OCI-LY7 (cell line): Measurements from ENCODE around the gene LRBA. TPM values are rescaled to one million over a fixed set of nuclear protein-coding genes. Genes with fewer than 3 reads are reported as not detected.
"Not testable (repeated sequence)": the region's sequence is repeated elsewhere in the genome, so short reads cannot be mapped to it uniquely, and the experiment has no call there.

Source experiments
- BruUV-seq: library from RNA; stranded (reverse); fragments of 400-500 nt; replicated peaks from 2 replicates; lab custom pipeline; 2021; lab: Mats Ljungman, UMichigan
- CTCF ChIA-PET: fragments of 300-600 bp; sonication (Branson Sonifier 250); formaldehyde crosslinking; loops from one replicate; lab custom pipeline; 2022; ENCODE audit warnings: antibody characterized with exemption; ENCODE audit not compliant: unreplicated experiment; lab: Charles Lee
- POLR2A ChIA-PET: fragments of 300-600 bp; sonication (Branson Sonifier 250); formaldehyde crosslinking; loops from one replicate; lab custom pipeline; 2022; ENCODE audit warnings: antibody characterized with exemption; lab: Charles Lee
- DNase-seq: peaks from one replicate; pipeline ENCODE4 v3.0.0-alpha.2; 2015; ENCODE audit warnings: low spot score
- H2AFZ ChIP-seq: fragments of 200-600 bp; sonication (generic), shearing (Covaris generic); 2 replicates; pipeline ENCODE4 v1.6.1; 2014; ENCODE audit warnings: mild to moderate bottlenecking, antibody characterized with exemption, low read length, moderate library complexity
- H3K27ac ChIP-seq: fragments of 200-600 bp; sonication (generic); 2 replicates; pipeline ENCODE4 v1.5.1; 2014; ENCODE audit warnings: mixed run types, low read depth, mild to moderate bottlenecking, moderate library complexity, low read length, inconsistent platforms; ENCODE audit not compliant: poor library complexity, severe bottlenecking
- H3K36me3 ChIP-seq: fragments of 200-600 bp; sonication (generic); 2 replicates; pipeline ENCODE4 v1.6.1; 2014; ENCODE audit warnings: mild to moderate bottlenecking, antibody characterized with exemption, low read length, moderate library complexity, mixed read lengths; ENCODE audit not compliant: insufficient read depth
- H3K4me1 ChIP-seq: fragments of 200-600 bp; sonication (generic); 2 replicates; pipeline ENCODE4 v1.5.1; 2014; ENCODE audit warnings: mild to moderate bottlenecking, low read length; ENCODE audit not compliant: insufficient read depth, poor library complexity, severe bottlenecking
- H3K4me2 ChIP-seq: fragments of 200-600 bp; sonication (generic); 2 replicates; pipeline ENCODE4 v1.6.1; 2014; ENCODE audit warnings: mild to moderate bottlenecking, low read length
- H3K4me3 ChIP-seq: fragments of 200-600 bp; sonication (generic); 2 replicates; pipeline ENCODE4 v1.5.1; 2014; ENCODE audit warnings: mild to moderate bottlenecking, low read depth, low read length; ENCODE audit not compliant: poor library complexity, severe bottlenecking
- H3K79me2 ChIP-seq: fragments of 200-600 bp; sonication (generic); 2 replicates; pipeline ENCODE4 v1.6.1; 2016; ENCODE audit warnings: low read depth, mild to moderate bottlenecking, low read length, moderate library complexity, mixed read lengths; ENCODE audit not compliant: insufficient read depth
- H3K9me2 ChIP-seq: fragments of 200-600 bp; sonication (generic); 2 replicates; pipeline ENCODE4 v1.6.1; 2016; ENCODE audit warnings: mild to moderate bottlenecking, low read length, mixed read lengths; ENCODE audit not compliant: insufficient read depth
- H3K9me3 ChIP-seq: fragments of 200-600 bp; sonication (generic); 2 replicates; pipeline ENCODE4 v1.6.1; 2014; ENCODE audit warnings: mild to moderate bottlenecking, mixed run types, low read length, mixed read lengths
- H4K20me1 ChIP-seq: fragments of 200-600 bp; sonication (generic); 2 replicates; pipeline ENCODE4 v1.6.1; 2014; ENCODE audit warnings: mild to moderate bottlenecking, antibody characterized with exemption, low read length, moderate library complexity, mixed read lengths; ENCODE audit not compliant: insufficient read depth
- EZH2phosphoT487 ChIP-seq: fragments of 200-600 bp; sonication (generic); IDR thresholded peaks from 2 replicates; pipeline ENCODE4 v1.6.1; 2018; ENCODE audit warnings: low read depth, borderline replicate concordance, mild to moderate bottlenecking, mixed run types, antibody characterized with exemption, low read length, moderate library complexity, mixed read lengths
- intact Hi-C: fragments of 100-400 bp; cut with micrococcal nuclease; formaldehyde crosslinking; loops from one replicate; pipeline ENCODE4 v1.10.0; 2022; ENCODE audit not compliant: unreplicated experiment
- total RNA-seq, 2 experiments: library from RNA; depleted of rRNA in 1 of 2; stranded (reverse); fragments of >200 nt in 1 of 2; shearing (Covaris generic) in 1 of 2; gene quantifications; 2 replicates each; pipeline ENCODE4 v1.2.3, GENCODE V29; 2014 to 2022
- TF ChIP-seq, protein P1 (sequence below): fragments of 200-600 bp; sonication (generic); conservative IDR thresholded peaks from 2 replicates; pipeline ENCODE4 v1.5.1; 2014; ENCODE audit warnings: mild to moderate bottlenecking, antibody characterized with exemption, low read length, moderate library complexity, mixed read lengths

Gene LRBA
- total RNA-seq, 2 experiments from 2014 or later, result 60.4 to 66.7 TPM

DNA sequence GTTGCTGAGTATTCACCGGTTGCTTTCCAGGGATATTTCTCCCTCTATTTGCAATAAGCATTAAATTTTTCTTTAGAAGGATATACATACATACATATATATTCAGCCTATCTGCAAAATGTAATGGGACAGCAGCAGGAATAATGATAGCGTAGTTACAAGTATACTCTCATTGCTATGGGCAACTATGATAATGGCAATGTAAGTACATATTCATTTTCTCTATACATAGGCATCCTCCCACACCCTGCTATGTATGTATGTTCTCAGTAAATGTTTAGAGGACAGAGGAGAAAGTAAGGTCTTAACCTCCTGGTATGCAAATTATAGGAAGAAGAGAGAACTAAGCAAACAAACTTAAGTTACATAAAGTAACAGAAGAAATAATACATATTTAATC lies 452.8 kb downstream of the LRBA start:
- Histone ChIP-seq H3K36me3 (no peaks in the 10 kb centered on the region), H3K4me3 (no peak overlapping the region), H3K9me3 (no peaks in the 10 kb centered on the region), H3K79me2 (no peaks in the 10 kb centered on the region), H3K4me1 (no peaks in the 10 kb centered on the region), H3K27ac (no peak overlapping the region), H3K9me2 (no peaks in the 10 kb centered on the region), H4K20me1 (no peaks in the 10 kb centered on the region), H3K4me2 (no peak overlapping the region), H2AFZ (no peak overlapping the region)
- TF ChIP-seq EZH2phosphoT487, result no peak
- TF ChIP-seq, protein P1, sequence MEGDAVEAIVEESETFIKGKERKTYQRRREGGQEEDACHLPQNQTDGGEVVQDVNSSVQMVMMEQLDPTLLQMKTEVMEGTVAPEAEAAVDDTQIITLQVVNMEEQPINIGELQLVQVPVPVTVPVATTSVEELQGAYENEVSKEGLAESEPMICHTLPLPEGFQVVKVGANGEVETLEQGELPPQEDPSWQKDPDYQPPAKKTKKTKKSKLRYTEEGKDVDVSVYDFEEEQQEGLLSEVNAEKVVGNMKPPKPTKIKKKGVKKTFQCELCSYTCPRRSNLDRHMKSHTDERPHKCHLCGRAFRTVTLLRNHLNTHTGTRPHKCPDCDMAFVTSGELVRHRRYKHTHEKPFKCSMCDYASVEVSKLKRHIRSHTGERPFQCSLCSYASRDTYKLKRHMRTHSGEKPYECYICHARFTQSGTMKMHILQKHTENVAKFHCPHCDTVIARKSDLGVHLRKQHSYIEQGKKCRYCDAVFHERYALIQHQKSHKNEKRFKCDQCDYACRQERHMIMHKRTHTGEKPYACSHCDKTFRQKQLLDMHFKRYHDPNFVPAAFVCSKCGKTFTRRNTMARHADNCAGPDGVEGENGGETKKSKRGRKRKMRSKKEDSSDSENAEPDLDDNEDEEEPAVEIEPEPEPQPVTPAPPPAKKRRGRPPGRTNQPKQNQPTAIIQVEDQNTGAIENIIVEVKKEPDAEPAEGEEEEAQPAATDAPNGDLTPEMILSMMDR, result no peak
- no TSS peak for BruUV-seq
- no peak for DNase-seq
- ChIA-PET POLR2A (no interaction called here), CTCF (no interaction called here)
- intact Hi-C loops, result no loop called here

DNA sequence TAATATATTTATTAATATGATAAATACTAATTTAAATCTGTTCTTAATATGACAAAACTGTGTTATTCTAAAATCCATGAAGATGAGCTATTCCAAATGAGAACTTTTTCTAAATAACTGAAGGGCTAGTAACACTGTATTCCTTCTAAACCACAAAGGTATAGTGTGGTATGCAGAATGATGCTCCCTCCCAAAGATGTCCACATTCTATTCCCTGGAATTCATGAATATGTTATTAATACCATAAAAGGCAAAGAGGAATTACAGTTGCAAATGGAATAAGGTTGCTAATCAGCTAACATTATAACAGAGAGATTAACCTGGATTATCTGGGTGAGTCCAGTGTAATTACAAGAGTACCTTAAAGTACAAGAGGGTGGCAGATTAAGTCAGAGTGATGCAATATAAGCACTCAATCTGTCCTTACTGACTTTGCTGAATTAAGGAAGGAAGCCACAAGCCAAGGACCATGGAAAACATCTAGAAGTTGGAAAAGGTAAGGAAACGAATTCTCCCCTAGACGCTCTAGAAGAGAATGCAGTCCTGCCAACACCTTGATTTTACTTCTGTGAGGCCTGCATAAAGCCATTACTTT lies 453.8 kb downstream of the LRBA start:
- BruUV-seq, result no TSS peak

DNA sequence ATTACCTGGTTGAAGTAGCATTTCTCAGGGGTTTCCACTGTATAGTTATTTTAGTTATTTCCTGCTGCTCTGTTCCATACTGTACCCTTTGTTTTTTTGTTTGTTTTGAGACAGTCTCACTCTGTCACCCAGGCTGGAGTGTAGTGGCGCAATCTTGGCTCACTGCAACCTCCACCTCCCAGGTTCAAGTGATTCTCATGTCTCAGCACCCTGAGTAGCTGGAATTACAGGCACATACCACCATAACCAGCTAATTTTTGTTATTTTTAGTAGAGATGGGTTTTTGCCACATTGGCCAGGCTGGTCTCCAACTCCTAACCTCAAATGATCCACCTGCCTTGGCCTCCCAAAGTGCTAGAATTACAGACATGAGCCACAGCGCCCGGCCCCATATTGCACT lies 457.3 kb downstream of the LRBA start:
- H3K36me3 ChIP-seq, H3K9me2 ChIP-seq, H3K9me3 ChIP-seq, DNase-seq, CTCF ChIA-PET, intact Hi-C loops, H4K20me1 ChIP-seq, H3K79me2 ChIP-seq, H3K27ac ChIP-seq, BruUV-seq, H3K4me3 ChIP-seq, H3K4me1 ChIP-seq, H2AFZ ChIP-seq, H3K4me2 ChIP-seq: not testable (repeated sequence)
- POLR2A ChIA-PET, result interaction anchor here (0.6 to 1.4 kb wide), 3 partner anchors 9 to 308 kb away, joined by 3 to 6 read pairs (median 3); no protein-coding TSS in a partner anchor

More for the DNA sequence above, 453.8 kb downstream of the LRBA start:
- Histone ChIP-seq H3K27ac (no peak overlapping the region), H3K9me2 (no peaks in the 10 kb centered on the region), H3K79me2 (no peaks in the 10 kb centered on the region), H3K4me1 (no peaks in the 10 kb centered on the region), H3K36me3 (no peaks in the 10 kb centered on the region), H3K4me3 (no peak overlapping the region), H3K9me3 (no peaks in the 10 kb centered on the region), H4K20me1 (no peaks in the 10 kb centered on the region), H2AFZ (no peak overlapping the region), H3K4me2 (no peak overlapping the region)
- no peak for DNase-seq
- POLR2A ChIA-PET, result no interaction called here
- CTCF ChIA-PET, result no interaction called here
- TF ChIP-seq, protein P1, result no peak
- no peak for TF ChIP-seq EZH2phosphoT487
- intact Hi-C loops, result no loop called here
